ENCODE results near the gene C1orf35.

The C1orf35 gene

GRCh38 chr1:228102791-228103620 lies at the start of gene C1orf35:
C1orf35 (minus strand) TSS chr1:228103325; CDS start chr1:228103227, 98 bp downstream.
- peak within 1 kb of the TSS; percentile 77 for H3K9ac ChIP-seq (ENCODE audit: low read length)
- peak within 1 kb of the TSS; percentile 90 for H3K27ac ChIP-seq (ENCODE audit: low read depth, low read length)
- peaks cover 25% of the 10 kb centered on the region for H3K36me3 ChIP-seq (ENCODE audit: control insufficient read depth, insufficient read depth, low read length)
- peak within 1 kb of the TSS; percentile 91 for H3K4me3 ChIP-seq (ENCODE audit: low read length)
- no peaks in the 10 kb centered on the region for H3K27me3 ChIP-seq (ENCODE audit: control insufficient read depth, insufficient read depth, low read length)
- H3K4me1 ChIP-seq (ENCODE audit: control insufficient read depth, insufficient read depth, low read length): peaks cover 3% of the 10 kb centered on the region

- no peak overlapping the region for H3K4me3 ChIP-seq (ENCODE audit: low read length)
- no peaks in the 10 kb centered on the region for H3K36me3 ChIP-seq (ENCODE audit: control insufficient read depth, insufficient read depth, low read length)
- H3K27me3 ChIP-seq (ENCODE audit: control insufficient read depth, insufficient read depth, low read length): no peaks in the 10 kb centered on the region
- H3K27ac ChIP-seq (ENCODE audit: low read depth, low read length): no peak overlapping the region
- H3K4me1 ChIP-seq (ENCODE audit: control insufficient read depth, insufficient read depth, low read length): peaks cover 31% of the 10 kb centered on the region
- H3K9ac ChIP-seq (ENCODE audit: low read length): no peak overlapping the region
Measured at GRCh38 chr1:228152918-228153258, 49.8 kb upstream of the C1orf35 start.

- peak overlapping the region; percentile 97 for H3K27ac ChIP-seq (ENCODE audit: low read depth, low read length)
- no peak overlapping the region for H3K9ac ChIP-seq (ENCODE audit: low read length)
Measured at GRCh38 chr1:228152097-228152917, 49.2 kb upstream of the C1orf35 start.

GRCh38 chr1:228151180-228151925 lies 48.2 kb upstream of the C1orf35 start:
- Histone ChIP-seq H3K4me1 (ENCODE audit: control insufficient read depth, insufficient read depth, low read length) (peaks cover 31% of the 10 kb centered on the region), H3K27ac (ENCODE audit: low read depth, low read length) (peak overlapping the region; percentile 97), H3K27me3 (ENCODE audit: control insufficient read depth, insufficient read depth, low read length) (no peaks in the 10 kb centered on the region), H3K36me3 (ENCODE audit: control insufficient read depth, insufficient read depth, low read length) (peaks cover 11% of the 10 kb centered on the region), H3K9ac (ENCODE audit: low read length) (peak overlapping the region; percentile 59), H3K4me3 (ENCODE audit: low read length) (peak overlapping the region; percentile 40)

More at GRCh38 chr1:228152097-228152917, 49.2 kb upstream of the C1orf35 start:
- H3K4me1 ChIP-seq (ENCODE audit: control insufficient read depth, insufficient read depth, low read length): peaks cover 31% of the 10 kb centered on the region
- H3K27me3 ChIP-seq (ENCODE audit: control insufficient read depth, insufficient read depth, low read length): no peaks in the 10 kb centered on the region
- no peak overlapping the region for H3K4me3 ChIP-seq (ENCODE audit: low read length)
- peaks cover 4% of the 10 kb centered on the region for H3K36me3 ChIP-seq (ENCODE audit: control insufficient read depth, insufficient read depth, low read length)

DNA sequence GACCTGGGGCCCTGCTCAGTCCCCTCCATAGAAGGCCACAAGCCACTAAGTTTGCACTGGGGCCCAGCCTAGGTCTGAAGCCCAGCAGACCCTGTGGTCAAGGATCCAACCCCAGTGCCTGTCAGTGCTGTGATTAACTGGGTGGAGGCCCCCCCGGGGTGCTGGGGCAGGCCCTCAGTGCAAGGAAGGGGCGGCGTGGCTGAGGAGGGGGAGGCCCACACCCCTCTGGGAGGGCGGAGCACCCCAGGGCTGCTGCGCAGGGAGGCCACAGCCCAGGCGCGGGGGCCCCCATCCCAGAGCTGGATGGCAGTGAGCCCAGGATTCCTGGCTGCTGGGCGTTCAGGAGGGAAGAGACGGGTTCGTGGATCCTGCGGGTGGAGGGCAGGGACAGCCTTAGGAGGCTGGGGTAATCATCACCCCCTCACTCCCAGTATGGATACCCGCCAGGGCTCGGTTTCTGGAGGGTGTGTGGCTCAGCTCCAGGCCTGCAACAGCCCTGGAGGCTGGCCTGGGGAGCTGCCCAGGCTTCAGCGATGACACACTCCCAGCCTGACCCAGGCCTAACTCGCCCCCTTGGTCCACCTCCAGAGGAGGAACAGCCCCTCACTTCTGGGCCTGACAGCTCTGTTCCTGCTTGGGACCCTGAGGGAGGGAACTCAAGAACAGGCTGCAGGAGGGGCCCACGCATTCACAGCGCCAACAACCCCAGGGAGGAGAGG lies 47.5 kb upstream of the C1orf35 start:
- Histone ChIP-seq H3K9ac (ENCODE audit: low read length) (peak overlapping the region; percentile 72), H3K27me3 (ENCODE audit: control insufficient read depth, insufficient read depth, low read length) (no peaks in the 10 kb centered on the region), H3K27ac (ENCODE audit: low read depth, low read length) (peak overlapping the region; percentile 97), H3K4me1 (ENCODE audit: control insufficient read depth, insufficient read depth, low read length) (peaks cover 31% of the 10 kb centered on the region), H3K36me3 (ENCODE audit: control insufficient read depth, insufficient read depth, low read length) (peaks cover 18% of the 10 kb centered on the region), H3K4me3 (ENCODE audit: low read length) (peak overlapping the region; percentile 51)

DNA sequence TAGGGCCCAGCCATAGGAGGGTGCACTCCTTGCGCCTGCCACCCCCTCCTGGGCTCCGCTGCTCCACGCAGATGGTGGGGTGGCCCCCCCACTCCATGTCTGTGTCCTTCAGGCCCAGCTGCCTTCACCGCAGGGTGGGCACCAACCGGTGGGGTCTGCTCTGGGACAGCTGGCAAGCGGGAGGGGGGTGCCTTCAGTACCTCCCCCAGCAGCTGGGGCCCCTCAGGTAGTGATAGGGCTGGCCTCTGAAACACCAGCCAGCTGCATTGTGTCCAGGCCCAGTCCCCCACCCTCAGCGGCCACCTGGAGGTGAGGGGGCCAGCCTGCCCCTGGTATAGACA lies 47.0 kb upstream of the C1orf35 start:
- peaks cover 31% of the 10 kb centered on the region for H3K4me1 ChIP-seq (ENCODE audit: control insufficient read depth, insufficient read depth, low read length)
- H3K4me3 ChIP-seq (ENCODE audit: low read length): peak overlapping the region; percentile 51
- H3K27me3 ChIP-seq (ENCODE audit: control insufficient read depth, insufficient read depth, low read length): no peaks in the 10 kb centered on the region
- peak overlapping the region; percentile 72 for H3K9ac ChIP-seq (ENCODE audit: low read length)
- H3K36me3 ChIP-seq (ENCODE audit: control insufficient read depth, insufficient read depth, low read length): peaks cover 21% of the 10 kb centered on the region
- peak overlapping the region; percentile 97 for H3K27ac ChIP-seq (ENCODE audit: low read depth, low read length)

GRCh38 chr1:228149406-228150119 lies 46.4 kb upstream of the C1orf35 start, which contains the start of gene GJC2:
GJC2 (plus strand) TSS chr1:228149930; CDS start chr1:228157759, 7,829 bp downstream.
- Histone ChIP-seq H3K36me3 (ENCODE audit: control insufficient read depth, insufficient read depth, low read length) (peaks cover 21% of the 10 kb centered on the region), H3K4me1 (ENCODE audit: control insufficient read depth, insufficient read depth, low read length) (peaks cover 31% of the 10 kb centered on the region), H3K9ac (ENCODE audit: low read length) (peak within 1 kb of the TSS; percentile 72), H3K4me3 (ENCODE audit: low read length) (peak within 1 kb of the TSS; percentile 51), H3K27me3 (ENCODE audit: control insufficient read depth, insufficient read depth, low read length) (no peaks in the 10 kb centered on the region), H3K27ac (ENCODE audit: low read depth, low read length) (peak within 1 kb of the TSS; percentile 97)

GRCh38 chr1:228148935-228149405 lies 45.8 kb upstream of the C1orf35 start:
- Histone ChIP-seq H3K4me3 (ENCODE audit: low read length) (no peak overlapping the region), H3K27ac (ENCODE audit: low read depth, low read length) (peak overlapping the region; percentile 97), H3K9ac (ENCODE audit: low read length) (no peak overlapping the region), H3K4me1 (ENCODE audit: control insufficient read depth, insufficient read depth, low read length) (peaks cover 31% of the 10 kb centered on the region), H3K27me3 (ENCODE audit: control insufficient read depth, insufficient read depth, low read length) (no peaks in the 10 kb centered on the region), H3K36me3 (ENCODE audit: control insufficient read depth, insufficient read depth, low read length) (peaks cover 21% of the 10 kb centered on the region)

- H3K27me3 ChIP-seq (ENCODE audit: control insufficient read depth, insufficient read depth, low read length): no peaks in the 10 kb centered on the region
- no peak overlapping the region for H3K27ac ChIP-seq (ENCODE audit: low read depth, low read length)
- peaks cover 21% of the 10 kb centered on the region for H3K36me3 ChIP-seq (ENCODE audit: control insufficient read depth, insufficient read depth, low read length)
- no peak overlapping the region for H3K9ac ChIP-seq (ENCODE audit: low read length)
- peaks cover 31% of the 10 kb centered on the region for H3K4me1 ChIP-seq (ENCODE audit: control insufficient read depth, insufficient read depth, low read length)
- no peak overlapping the region for H3K4me3 ChIP-seq (ENCODE audit: low read length)
Measured at GRCh38 chr1:228148196-228148861, 45.2 kb upstream of the C1orf35 start.

DNA sequence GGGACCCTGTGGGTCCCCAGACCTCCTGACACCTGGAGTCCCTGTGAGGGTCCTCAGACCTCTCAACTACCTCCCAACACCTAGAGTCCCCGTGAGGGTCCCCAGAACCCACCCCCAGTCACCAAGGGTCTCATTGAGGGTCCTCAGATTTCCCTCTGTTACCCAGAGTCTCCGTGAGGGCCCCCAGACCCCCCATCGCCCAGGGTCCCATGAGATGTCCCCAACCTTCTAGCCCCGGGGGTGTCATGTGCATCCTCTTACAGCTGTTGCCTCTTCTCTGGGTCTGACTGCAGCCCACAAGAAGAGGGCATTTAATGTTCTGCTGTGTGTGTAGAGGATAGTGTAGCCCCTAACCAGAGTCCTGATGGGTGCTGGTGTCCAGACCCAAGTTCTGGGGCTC lies 44.6 kb upstream of the C1orf35 start:
- peaks cover 31% of the 10 kb centered on the region for H3K4me1 ChIP-seq (ENCODE audit: control insufficient read depth, insufficient read depth, low read length)
- H3K27ac ChIP-seq (ENCODE audit: low read depth, low read length): no peak overlapping the region
- peaks cover 21% of the 10 kb centered on the region for H3K36me3 ChIP-seq (ENCODE audit: control insufficient read depth, insufficient read depth, low read length)
- H3K27me3 ChIP-seq (ENCODE audit: control insufficient read depth, insufficient read depth, low read length): no peaks in the 10 kb centered on the region
- no peak overlapping the region for H3K9ac ChIP-seq (ENCODE audit: low read length)
- no peak overlapping the region for H3K4me3 ChIP-seq (ENCODE audit: low read length)

Measured in rectal smooth muscle tissue (tissue), 1 donor.